NCI-H82 treated with DMSO at 0.1 percent for 48 hours (cell line): ENCODE results near the gene TDRD9.
A peak's percentile ranks its signal among the peaks of the same experiment; 100 is the strongest.

Source experiments
- DNase-seq: peaks from one replicate; lab custom pipeline; 2025; ENCODE audit not compliant: unreplicated experiment; lab: John Stamatoyannopoulos, UW

The TDRD9 gene

DNA sequence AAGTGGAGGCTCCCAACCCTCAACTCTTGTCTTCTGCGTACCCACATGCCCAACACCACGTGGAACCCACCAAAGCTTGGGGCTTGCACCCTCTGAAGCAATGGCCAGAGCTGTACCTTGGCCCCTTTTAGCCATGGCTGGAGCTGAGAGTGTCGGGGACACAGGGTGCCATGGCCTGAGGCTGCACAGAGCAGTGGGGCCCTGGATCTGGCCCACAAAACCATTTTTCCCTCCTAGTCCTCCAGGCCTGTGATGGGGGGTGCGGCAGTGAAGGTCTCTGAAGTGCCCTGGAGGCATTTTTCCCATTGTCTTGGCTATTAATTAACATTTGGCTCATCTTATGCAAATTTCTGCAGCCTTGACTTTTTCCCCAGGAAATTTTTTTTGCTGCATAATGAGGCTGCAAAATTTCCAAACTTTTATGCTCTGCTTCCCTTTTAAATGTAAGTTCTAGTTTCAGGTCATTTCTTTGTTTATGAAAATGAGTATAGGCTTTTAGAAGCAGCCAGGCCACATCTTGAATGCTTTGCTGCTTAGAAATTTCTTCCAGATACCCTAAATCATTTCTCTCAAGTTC, 138.6 kb downstream of the TDRD9 start:
- DNase-seq: no peak

DNA sequence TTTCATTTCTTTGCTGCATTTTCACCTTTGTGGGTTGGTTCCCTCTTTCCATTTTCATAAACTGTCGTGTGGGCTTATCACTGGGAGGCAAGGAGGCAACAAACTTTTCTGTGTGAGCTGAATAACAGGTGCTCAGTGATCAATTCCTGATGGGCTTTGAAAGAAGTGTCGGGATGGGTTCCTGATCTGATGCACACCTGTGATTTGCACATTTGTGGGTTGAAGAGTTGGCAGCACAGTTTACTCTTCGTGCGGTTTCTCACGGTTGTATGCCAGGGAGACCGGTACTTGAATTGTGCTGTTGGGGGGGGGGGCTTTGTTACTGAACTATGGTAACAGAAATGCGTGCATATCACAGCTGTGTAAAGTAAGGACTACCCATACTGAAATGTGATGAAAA, 141.3 kb downstream of the TDRD9 start:
- DNase-seq: no peak

DNA sequence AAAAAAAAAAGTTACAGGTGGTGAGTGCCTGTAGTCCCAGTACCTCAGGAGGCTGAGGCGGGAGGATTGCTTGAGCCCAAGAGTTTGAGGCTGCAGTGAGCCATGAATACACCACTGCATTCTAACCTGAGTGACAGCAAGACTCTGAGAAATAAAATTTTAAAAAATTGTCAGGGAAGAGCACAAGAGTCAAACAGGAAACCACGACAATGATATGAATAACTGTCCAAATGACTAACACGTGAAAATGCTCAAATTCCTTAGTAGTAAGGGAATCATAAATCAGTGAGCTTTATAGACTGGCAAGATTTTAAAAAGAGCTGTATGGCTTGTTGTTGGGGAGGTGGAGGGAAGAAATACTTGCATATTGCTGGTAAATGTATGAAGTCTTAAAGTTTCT, 144.3 kb downstream of the TDRD9 start:
- DNase-seq: no peak

DNA sequence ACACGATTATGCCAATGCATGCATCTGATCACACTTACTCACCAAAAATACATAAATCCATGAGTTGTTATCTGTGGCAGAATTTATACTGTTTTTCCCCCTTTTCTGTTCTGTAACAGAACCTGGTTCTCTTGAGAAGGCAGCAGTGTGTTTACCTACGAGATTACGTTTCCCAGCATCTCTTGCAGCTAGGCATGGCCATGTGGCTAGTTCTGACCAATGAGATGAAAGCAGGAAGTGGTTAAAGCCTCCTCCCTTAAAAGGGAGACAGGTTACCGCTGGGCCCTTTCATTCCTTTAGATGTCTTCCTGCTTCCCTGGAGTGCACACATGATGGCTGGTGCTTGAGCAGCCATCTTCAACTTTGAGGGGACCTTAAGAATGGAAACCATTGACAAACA, 145.5 kb downstream of the TDRD9 start:
- DNase-seq: no peak

DNA sequence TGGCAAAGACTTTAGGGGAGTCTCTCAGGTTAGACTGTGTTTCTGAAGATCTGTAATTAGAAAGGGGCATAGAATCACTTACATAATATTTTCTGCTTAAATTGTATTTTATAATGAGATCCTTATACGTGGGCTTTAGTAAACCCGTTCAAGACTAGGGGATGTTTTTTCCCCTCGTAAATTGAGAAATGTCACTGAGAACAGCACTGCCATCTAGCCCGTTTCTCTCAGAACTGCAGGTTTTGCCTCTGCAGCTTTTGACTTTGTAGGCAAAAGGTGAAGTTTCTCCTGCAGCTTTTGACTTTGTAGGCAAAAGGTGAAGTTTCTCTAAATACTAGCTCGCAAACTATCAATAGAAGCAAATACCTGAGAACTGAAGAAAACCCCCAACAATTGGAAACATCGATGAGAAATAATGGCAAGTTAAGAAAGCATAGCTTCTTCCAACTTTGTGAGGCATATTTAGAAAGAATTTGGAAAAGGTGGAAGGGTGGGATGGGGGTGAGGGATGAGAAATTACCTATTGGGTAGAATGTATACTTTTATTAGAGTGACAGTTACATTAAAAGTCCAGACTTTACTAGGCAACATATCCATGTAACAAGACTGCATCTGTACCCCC, 147.4 kb downstream of the TDRD9 start:
- no peak for DNase-seq

DNA sequence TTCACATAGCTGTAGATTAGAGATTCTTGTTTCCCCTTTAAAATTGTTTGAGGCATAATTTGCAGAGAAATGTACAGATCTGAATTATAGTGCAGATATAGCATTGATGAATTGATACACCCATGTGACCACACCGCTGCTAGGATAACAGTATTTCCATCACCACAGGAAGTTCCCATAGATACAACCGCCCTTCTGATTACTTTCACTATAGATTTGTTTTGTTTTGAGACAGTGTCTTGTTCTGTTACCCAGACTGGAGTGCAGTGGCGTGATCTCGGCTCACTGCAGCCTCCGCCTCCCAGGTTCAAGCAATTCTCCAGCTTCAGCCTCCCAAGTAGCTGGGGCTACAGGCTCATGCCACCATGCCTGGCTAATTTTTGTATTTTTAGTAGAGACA, 148.5 kb downstream of the TDRD9 start:
- DNase-seq: no peak

DNA sequence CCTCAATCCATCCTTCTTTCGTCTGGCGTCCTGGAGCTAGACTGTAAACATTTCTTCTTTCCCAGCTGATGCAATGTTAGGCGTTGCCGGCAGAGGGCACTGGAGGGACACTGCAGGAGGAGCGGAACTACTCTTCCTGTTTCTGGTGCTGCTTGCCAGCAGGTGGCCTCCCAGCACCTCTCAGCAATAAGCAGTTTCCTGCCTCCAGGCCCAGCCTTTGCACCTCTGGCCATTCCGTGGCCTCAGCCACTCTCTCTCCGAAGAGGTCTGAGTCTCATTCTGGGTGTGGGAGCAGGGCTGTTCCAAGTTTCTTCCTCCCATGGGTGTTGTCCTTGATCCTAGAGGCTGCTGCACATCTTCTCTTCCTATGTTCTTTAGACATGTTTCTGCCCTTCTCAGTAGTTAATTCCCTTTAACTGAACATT, 149.8 kb downstream of the TDRD9 start:
- DNase-seq: peak; percentile 64

DNA sequence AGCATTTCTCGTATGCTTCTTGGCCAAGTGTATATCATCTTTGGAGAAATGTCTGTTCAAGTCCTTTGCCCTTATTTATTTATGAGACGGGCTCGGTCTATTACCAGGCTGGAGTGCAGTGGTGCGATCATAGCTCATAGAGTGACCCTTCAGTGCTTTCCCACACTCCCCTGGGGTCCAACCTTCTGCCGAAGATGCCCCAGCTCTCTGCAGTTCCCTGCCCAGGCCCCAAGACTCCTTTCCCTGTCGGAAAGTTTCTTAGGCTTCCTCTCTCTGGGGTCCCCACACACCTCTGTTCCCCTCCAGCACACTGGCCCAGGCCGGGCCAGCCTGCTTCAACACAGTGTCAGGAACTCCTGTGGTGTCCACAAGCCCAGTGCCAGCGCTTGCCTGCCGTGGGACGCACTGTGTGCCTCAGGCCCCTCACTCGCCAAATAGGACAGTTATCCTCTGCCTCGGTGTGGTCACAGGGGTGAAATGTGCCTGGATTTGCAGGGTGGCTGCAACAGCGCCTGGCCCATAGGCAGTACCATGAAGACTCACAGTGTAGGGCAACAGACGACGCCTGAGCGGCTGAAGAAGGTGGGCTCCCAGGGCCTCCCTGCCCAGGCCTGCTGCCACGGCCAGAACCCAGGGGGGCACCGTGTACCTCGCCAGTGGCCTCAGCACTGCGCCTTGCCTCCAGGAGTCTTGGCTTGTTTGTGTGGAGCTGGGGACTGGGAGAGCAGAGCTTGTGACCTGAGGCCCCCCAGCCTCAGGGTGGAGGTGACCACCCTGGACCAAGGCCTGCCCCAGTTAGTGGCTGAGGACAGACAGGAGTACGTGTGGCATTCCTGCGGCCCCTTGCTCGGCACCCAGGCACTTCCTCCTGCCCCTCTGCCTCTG, 152.4 kb downstream of the TDRD9 start:
- DNase-seq: no peak

DNA sequence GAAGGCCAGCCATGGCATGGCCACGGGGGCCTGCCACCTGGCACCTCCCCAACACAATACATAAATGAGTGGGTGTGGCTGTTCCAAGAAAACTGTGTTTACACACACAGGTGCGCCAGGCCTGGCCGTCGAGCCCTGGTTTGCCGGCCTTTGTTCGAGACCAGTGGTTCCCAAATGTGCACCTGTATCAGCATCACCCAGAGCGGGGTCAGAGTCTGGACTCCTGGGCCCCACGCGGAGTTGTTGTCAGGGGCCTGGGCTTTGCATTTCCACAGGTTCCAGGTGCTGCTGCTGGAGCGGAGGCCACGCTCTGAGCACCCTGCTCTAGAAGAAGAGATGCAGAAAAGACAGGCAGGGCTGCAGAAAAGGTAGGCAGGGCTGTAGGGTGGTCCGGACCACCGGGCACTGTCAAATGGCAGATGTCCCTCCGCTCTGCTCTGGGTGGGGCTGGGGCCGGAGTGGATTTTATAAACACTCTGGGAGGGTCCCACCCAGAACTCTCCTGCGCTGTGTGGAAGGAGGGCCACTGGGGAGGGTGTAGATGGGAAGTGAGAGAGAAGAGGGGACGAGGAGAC, 153.1 kb downstream of the TDRD9 start:
- no peak for DNase-seq

DNA sequence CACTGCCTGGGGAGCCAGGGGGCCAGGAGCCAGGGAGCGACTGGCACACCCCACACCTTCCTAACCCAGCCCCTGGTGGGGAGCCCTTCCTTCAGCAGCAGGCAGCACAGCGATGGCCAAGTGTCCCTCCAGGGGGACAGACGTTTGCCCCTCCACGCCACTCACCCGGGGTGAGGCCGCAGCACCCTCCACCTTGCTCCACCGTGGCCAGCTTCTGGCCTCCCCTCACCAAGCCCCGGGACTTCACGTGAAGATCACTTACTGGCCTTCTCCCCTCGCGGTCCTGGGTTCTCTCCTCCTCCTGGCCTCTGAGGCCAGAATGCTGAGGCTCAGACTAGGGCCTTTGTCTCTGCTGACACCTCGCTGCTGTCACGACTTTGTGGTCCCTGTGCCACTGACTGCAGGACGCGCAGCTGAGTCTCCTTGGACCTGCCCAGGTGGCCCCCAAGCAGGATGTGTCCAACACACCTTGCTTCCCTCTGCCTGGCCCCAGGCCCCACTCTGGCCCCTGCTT, 153.8 kb downstream of the TDRD9 start:
- DNase-seq: no peak

DNA sequence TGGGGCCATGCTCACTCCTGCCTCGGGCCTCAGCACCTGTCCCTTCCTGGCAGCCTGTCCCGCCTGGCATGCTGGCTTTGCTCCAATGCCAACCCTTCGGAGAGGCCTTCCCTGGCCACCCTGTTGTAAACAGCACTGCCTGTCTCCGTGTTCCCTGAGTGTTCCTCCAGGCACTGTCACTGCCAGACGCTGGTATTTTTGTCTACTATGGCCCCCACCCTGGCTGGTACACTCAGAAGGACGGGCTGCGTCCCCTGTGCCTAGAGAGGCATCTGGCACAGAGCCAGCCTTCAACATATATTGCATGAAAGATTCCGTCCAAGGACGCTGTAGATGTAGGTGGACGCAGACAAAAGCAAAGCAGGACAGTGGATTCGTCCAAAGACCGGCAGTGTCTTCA, 154.6 kb downstream of the TDRD9 start:
- DNase-seq: no peak

DNA sequence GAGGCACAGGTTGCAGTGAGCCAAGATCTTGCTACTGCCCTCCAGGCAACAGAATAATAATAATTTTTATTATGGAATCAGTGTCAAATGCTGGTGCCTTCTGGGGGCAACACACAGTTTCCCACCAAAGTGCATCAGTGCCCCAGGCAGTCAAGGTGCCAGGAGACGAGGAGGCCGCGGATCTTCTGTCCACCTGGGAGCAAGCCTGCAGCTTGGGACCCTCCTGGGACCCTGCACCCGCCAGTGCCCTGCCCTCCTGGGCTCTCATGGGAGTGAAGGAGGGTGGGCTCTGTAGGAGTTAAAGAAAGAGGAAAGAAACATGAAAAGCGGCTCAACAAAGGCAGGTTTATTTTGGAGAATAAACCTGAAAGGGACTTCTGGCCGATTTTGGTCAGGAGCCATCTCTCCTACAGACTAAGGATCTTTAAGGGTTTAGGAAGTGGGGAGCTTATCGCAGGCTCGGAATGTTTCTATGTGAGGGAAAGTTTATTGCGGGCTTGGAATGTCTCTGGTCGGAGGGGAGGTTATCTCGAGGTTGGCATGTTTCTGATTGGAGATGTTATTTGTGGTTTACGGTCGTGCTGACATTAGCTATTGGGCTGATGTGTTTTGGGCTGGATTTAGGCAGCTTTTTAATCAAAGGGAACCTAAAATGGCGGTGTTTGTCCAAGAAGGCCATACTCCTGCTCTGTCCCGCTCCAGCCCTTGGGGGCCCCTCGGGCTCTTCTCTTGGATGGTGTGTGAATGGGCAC, 156.2 kb downstream of the TDRD9 start:
- no peak for DNase-seq

DNA sequence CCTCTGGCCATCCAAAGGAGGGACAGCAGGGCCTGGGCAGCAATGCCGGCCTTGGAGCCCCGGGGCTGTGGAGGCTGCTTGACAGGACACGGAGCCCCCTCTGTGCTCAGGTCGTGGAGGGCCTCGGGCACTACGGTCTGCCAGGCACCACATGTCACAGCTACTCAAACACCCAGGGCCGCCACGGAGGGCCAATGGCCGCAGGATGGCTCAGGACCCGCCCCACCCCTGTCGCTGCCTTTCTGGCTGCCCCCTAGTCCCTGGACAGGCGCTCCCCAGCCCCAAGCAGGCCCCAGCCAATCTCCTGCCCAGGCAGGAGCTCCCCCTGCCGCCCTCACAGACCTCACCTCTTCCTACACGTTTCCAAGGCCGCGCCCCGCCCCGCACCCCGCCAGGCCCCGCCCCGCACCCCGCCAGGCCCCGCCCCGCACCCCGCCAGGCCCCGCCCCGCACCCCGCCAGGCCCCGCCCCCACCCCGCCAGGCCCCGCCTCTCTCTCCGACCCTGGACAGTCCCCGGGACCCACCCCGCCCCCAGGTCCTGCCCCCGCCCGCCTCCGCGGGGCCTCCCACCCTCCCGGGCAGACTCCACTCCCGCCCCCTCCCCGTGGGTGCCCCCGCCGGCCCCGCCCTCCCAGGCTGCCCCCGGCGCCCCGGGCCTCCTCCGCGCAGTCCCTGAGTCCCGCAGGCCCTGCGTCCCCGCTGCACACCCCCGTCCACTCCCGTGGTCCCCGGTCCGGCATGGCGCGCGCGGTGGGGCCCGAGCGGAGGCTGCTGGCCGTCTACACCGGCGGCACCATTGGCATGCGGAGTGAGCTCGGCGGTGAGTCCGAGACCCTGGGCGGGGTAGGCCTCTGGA, 157.0 kb downstream of the TDRD9 start, which contains the start of gene ASPG:
Gene ASPG (plus strand): TSS at position 669 of the 857 bp plus-strand sequence. CDS start 71 bp downstream, at position 740.
- no peak for DNase-seq

DNA sequence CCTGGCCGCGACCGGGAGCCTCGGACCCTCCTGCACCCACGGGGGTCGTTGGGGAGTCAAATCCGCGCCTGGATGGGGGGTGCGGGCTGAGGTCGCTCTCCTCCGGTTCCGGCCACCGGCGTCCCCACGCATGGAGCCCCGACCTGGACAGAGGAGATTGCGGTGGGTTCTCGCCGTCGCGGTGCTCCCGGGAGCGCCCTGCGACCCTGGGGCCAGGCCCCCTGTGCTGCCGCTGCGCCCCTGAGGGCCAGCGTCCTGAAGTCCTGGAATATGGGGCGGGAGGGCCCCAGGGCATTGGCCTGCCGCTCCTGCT, 157.6 kb downstream of the TDRD9 start:
- DNase-seq: no peak

DNA sequence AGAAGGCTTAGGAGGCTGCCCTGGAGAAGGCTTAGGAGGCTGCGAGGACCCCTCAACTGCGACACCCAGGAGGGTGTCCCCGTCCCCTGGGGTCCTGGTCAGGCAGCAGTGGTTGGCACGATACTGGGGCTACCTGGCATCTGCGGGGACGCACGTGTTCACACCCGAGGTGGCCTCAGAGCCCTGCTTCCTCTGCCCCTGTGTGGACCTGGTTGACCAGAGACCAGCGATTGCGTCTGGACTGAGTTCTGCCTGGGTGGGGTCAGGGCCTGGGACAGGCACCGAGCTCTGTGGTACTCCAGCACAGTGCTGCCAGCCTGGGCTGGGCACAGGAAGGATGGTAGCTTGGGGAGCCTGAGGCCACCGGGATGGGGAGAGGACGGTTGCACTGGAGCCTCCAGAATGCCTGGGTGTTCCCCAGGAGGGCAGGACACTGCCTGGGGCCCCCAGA, 158.0 kb downstream of the TDRD9 start:
- no peak for DNase-seq

DNA sequence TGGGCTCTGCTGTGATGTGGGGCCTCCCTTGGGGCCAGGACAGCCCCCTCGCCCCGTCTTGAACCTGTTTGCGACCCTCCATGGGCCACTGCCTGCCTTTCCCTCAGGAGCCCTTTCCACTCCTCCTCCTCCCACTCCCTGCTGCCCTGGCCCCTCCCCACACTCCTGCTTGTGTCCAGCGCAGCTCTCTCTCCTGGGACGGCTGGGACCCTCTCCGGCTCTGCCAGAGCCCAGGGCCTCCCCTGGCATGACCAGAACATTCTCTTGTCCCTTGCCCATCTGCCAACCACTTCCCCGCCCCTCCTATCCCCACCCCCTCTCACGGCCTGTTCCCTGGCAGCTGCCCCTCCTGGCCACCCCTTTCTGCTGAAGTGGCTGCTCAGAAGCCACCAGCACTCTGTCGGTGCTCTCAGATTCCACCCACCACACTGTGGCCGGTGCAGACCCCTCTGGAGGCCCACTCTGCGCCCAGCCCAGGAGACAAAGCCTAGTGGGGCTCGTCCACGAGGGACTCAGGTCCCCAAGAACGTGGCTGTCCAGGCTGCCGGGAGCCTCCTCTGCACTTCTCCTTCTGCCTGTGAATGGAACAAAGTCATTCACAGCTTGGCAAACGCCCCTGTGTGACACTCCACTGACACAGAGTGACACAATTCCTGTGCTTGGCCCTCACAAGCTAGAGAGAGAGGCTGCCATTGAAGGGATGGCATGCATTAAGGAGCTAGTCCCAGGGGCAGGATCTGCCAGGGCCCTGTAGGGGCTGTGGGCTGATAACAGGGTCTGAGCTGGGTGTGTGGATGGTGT, 158.6 kb downstream of the TDRD9 start:
- DNase-seq: no peak

DNA sequence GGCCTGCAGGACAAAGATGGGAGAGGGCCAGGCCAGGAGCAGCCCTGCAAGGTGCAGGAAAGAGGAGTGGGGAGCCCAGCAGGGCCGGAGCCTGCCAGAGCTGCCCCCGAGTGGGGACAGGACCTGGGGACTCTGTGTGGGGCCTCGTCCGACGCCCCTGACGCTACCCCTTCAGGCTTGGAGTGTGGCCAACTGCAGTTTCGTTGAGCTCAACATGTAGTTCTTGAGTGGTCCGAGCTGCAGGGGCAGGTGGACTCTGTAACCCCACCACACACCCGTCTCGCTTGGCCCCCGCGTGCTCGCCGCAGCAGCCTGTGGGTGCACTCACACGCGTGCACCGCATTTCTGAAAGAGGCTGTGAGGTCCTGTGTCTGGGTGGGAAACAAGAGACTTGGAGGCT, 159.2 kb downstream of the TDRD9 start:
- no peak for DNase-seq

DNA sequence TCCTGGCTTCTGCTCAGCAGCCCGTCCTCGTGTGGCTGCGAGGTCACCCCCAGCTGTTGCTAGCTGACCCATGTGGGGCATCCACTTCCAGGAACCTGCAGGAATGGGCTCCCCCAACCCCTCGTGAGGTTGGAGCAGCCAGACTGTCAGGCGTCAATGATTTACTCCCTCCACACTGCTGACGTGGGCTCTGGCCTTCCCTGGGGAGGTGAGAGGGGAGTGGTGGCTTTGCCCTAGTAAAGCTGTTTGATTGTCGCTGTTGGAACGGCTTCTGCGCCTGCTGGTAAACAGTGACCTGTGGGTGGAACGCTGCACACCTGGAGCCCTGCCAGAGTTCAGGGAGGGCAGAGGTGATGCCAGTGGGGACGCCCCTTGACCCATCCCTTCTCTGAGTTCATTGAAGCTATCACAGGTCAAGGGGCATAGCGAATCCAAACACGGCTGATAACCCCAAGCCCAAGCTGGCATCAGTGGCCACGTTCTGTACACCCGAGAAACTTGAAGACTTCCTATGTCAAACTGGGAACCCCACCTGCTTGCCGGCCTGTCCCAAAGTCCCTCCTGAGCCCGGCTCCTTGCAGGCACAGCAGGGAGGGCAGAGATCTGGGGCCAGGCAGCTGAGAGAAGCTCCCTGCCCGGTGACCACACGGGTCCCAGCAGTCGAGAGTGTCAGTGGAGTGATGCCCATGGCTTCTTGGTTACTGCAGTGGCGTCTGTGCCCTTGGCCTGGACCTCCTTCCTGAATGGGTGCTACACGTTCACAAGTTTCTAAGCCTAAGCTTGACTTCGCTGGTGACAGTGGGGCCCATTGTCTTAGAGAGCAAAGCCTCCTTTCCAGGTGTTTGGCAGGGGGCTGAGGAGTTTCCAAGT, 160.0 kb downstream of the TDRD9 start:
- no peak for DNase-seq
